Endothelial cell of umbilical vein (primary cell): ENCODE measurements around the gene DIP2C. TPM values are rescaled to one million over a fixed set of nuclear protein-coding genes. Genes with fewer than 3 reads are reported as not detected.

Experiments used
- BruUV-seq: library from RNA; stranded (reverse); fragments of 400-500 nt; replicated peaks from 2 replicates; lab custom pipeline; 2021; lab: Mats Ljungman, UMichigan
- CTCF ChIA-PET: fragments of 300-600, 350-600 bp; sonication (Branson Sonifier 250); formaldehyde crosslinking; loops from one replicate; lab custom pipeline; 2021; ENCODE audit warnings: antibody characterized with exemption, inconsistent platforms; lab: Charles Lee
- POLR2A ChIA-PET: fragments of 300-600, 350-600 bp; sonication (Branson Sonifier 250); formaldehyde crosslinking; loops from one replicate; lab custom pipeline; 2021; ENCODE audit warnings: antibody characterized with exemption, inconsistent platforms; lab: Charles Lee
- DNase-seq: peaks from one replicate; pipeline ENCODE4 v3.0.0-alpha.2; 2011; ENCODE audit warnings: low read depth, low spot score
- FAIRE-seq: peaks from 2 replicates; lab custom pipeline; 2011; peaks lifted over from hg19 to GRCh38; lab: Jason Lieb, UNC
- H2AFZ ChIP-seq: 2 replicates; pipeline ENCODE4 v1.6.0; 2012; ENCODE audit warnings: low read depth, low read length, control low read depth, inconsistent platforms
- H3K27ac ChIP-seq: 2 replicates; pipeline ENCODE4 v1.5.1; 2011; ENCODE audit warnings: low read depth, mild to moderate bottlenecking, control low read depth, low read length, moderate library complexity; ENCODE audit not compliant: insufficient read depth
- H3K27me3 ChIP-seq, 2 experiments: 2 replicates each; pipeline versions ENCODE4 v1.6.0 to v1.6.1; 2011; ENCODE audit warnings: low read length in 2 of 2, mixed read lengths in 1 of 2; ENCODE audit not compliant: control insufficient read depth in 2 of 2, insufficient read depth in 2 of 2
- H3K36me3 ChIP-seq, 2 experiments: 2 replicates in 1 of 2; 3 replicates in 1 of 2; pipeline ENCODE4 v1.5.1; 2011; ENCODE audit warnings: low read length in 2 of 2, mild to moderate bottlenecking in 1 of 2, moderate library complexity in 1 of 2; ENCODE audit not compliant: control insufficient read depth in 2 of 2, insufficient read depth in 2 of 2; ENCODE audit errors: extremely low read depth in 1 of 2
- H3K4me1 ChIP-seq: 3 replicates; pipeline ENCODE4 v1.5.1; 2011; ENCODE audit warnings: mild to moderate bottlenecking, low read length; ENCODE audit not compliant: control insufficient read depth, insufficient read depth; ENCODE audit errors: extremely low read depth
- H3K4me2 ChIP-seq: 2 replicates; pipeline ENCODE4 v1.6.1; 2011; ENCODE audit warnings: low read length, control low read depth, mixed read lengths; ENCODE audit not compliant: insufficient read depth
- H3K4me3 ChIP-seq, 3 experiments: fragments of 200-600 bp in 1 of 3; sonication (generic), shearing (Covaris generic) in 1 of 3; replicated peaks in 1 of 3; 2 replicates each; pipeline ENCODE4 v1.5.1; 2011 to 2016; ENCODE audit warnings: control low read depth in 3 of 3, low read length in 3 of 3, mild to moderate bottlenecking in 2 of 3, inconsistent platforms in 1 of 3, low read depth in 1 of 3, moderate library complexity in 1 of 3; ENCODE audit not compliant: insufficient read depth in 1 of 3
- H3K79me2 ChIP-seq: 2 replicates; pipeline ENCODE4 v1.6.0; 2012; ENCODE audit warnings: low read length, inconsistent platforms; ENCODE audit not compliant: control insufficient read depth, insufficient read depth
- H3K9ac ChIP-seq: replicated peaks from 2 replicates; pipeline ENCODE3; 2011; ENCODE audit warnings: low read length, control low read depth; ENCODE audit not compliant: insufficient read depth; ENCODE audit errors: extremely low read depth
- H3K9me1 ChIP-seq: replicated peaks from 3 replicates; pipeline ENCODE4 v1.6.0; 2011; ENCODE audit warnings: mild to moderate bottlenecking, low read length; ENCODE audit not compliant: control insufficient read depth, insufficient read depth; ENCODE audit errors: extremely low read depth
- H3K9me3 ChIP-seq: replicated peaks from 2 replicates; pipeline ENCODE4 v1.5.1; 2012; ENCODE audit warnings: low read length, inconsistent platforms; ENCODE audit not compliant: control insufficient read depth, insufficient read depth
- H4K20me1 ChIP-seq: replicated peaks from 2 replicates; pipeline ENCODE3; 2011; ENCODE audit warnings: mild to moderate bottlenecking, low read length; ENCODE audit not compliant: control insufficient read depth, insufficient read depth; ENCODE audit errors: extremely low read depth
- CTCF ChIP-seq, 2 donors: IDR thresholded peaks; 1 replicate in 1 of 2; 2 replicates in 1 of 2; pipeline ENCODE4 v1.5.1; 2011; ENCODE audit warnings: low read length in 2 of 2, mild to moderate bottlenecking in 2 of 2, moderate library complexity in 2 of 2, control low read depth in 1 of 2, inconsistent platforms in 1 of 2, low read depth in 1 of 2; ENCODE audit not compliant: insufficient read depth in 1 of 2; ENCODE audit errors: extremely low read depth in 1 of 2
- EZH2 ChIP-seq: IDR thresholded peaks from 2 replicates; pipeline ENCODE4 v1.6.1; 2012; ENCODE audit warnings: borderline replicate concordance, low read depth, mild to moderate bottlenecking, moderate library complexity, low read length, inconsistent platforms; ENCODE audit not compliant: severe bottlenecking
- FOS ChIP-seq: IDR thresholded peaks from 2 replicates; pipeline ENCODE4 v1.6.1; 2011; ENCODE audit warnings: mild to moderate bottlenecking, low read length, moderate library complexity, borderline replicate concordance; ENCODE audit not compliant: insufficient read depth
- GATA2 ChIP-seq: IDR thresholded peaks from 2 replicates; pipeline ENCODE4 v1.7.0; 2011; ENCODE audit warnings: low read depth, mild to moderate bottlenecking, moderate library complexity, mixed read lengths, low read length; ENCODE audit not compliant: insufficient read length, insufficient read depth
- JUN ChIP-seq: IDR thresholded peaks from 2 replicates; pipeline ENCODE4 v1.6.1; 2011; ENCODE audit warnings: borderline replicate concordance, low read depth; ENCODE audit not compliant: insufficient read length, insufficient read depth
- MAX ChIP-seq: IDR thresholded peaks from 2 replicates; pipeline ENCODE4 v1.6.1; 2011; ENCODE audit not compliant: insufficient read depth, insufficient read length
- MYC ChIP-seq: IDR thresholded peaks from one replicate; pipeline ENCODE4 v1.6.1; 2011; ENCODE audit warnings: mild to moderate bottlenecking, low read depth, low read length
- POLR2A ChIP-seq: IDR thresholded peaks from 2 replicates; pipeline ENCODE4 v1.6.1; 2012; ENCODE audit warnings: low read depth, mild to moderate bottlenecking, control low read depth, low read length
- POLR2AphosphoS5 ChIP-seq: IDR thresholded peaks from 2 replicates; pipeline ENCODE4 v1.6.1; 2012; ENCODE audit warnings: low read depth, mild to moderate bottlenecking, control low read depth, low read length, moderate library complexity; ENCODE audit not compliant: insufficient read depth
- dilution Hi-C: fragments of 300-500 bp; cut with MboI; formaldehyde crosslinking; loops from one replicate; pipeline ENCODE4 v1.15.0; 2019; ENCODE audit warnings: low sequenced_read_pairs; ENCODE audit not compliant: extremely low pct_ligation_motif_present
- intact Hi-C: fragments of 100-400 bp; cut with micrococcal nuclease; formaldehyde crosslinking; loops from one replicate; pipeline ENCODE4 v1.10.0; 2022
- polyA plus RNA-seq, 4 experiments: library from polyadenylated mRNA; depleted of rRNA in 3 of 4; stranded (reverse) in 3 of 4; unstranded in 1 of 4; fragments of >200 nt; gene quantifications; 2 replicates each; pipeline versions ENCODE4 v1.2.1 to v1.2.3, GENCODE V29; 2011 to 2012; ENCODE audit warnings: missing spikeins in 1 of 4
- total RNA-seq: library from RNA; stranded (reverse); gene quantifications from 2 replicates; pipeline ENCODE4 v1.2.3, GENCODE V29; 2021

DIP2C gene
- total and polyA plus RNA-seq, 2 donors (not counting 3 experiments of a cell fraction or from before 2014, with no cell fraction given), result 3.6 to 10.7 TPM

- TF ChIP-seq POLR2A, result no peak
- TF ChIP-seq GATA2, result no peak
- no peak for TF ChIP-seq MAX
- TF ChIP-seq EZH2, result no peak
- no peak for TF ChIP-seq CTCF (IDR thresholded peaks at IDR 0.05; ENCODE audit: extremely low read depth in 1 of 2, insufficient read depth in 1 of 2, low read depth in 1 of 2, low read length in 2 of 2)
- no peak for TF ChIP-seq JUN
- no peak for TF ChIP-seq MYC
- no peak for TF ChIP-seq FOS
- no peak for TF ChIP-seq POLR2AphosphoS5
- H3K9me3 ChIP-seq, result no peaks in the 10 kb centered on the region
- FAIRE-seq, result no peak
- no peaks in the 10 kb centered on the region for H3K4me1 ChIP-seq
- no peaks in the 10 kb centered on the region for H3K79me2 ChIP-seq
- H2AFZ ChIP-seq, result no peak overlapping the region
- H3K27ac ChIP-seq, result no peak overlapping the region
- dilution Hi-C loops (no loop called here), intact Hi-C loops (no loop called here)
- CTCF ChIA-PET, result no interaction called here
- H3K36me3 ChIP-seq, result no peaks in the 10 kb centered on the region
- no peak overlapping the region for H3K9ac ChIP-seq
- H3K4me3 ChIP-seq, result no peak overlapping the region
- no peak overlapping the region for H3K4me2 ChIP-seq
- POLR2A ChIA-PET, result no interaction called here
- no peaks in the 10 kb centered on the region for H3K27me3 ChIP-seq
- no TSS peak for BruUV-seq
- no peak for DNase-seq
- H4K20me1 ChIP-seq, result peaks cover 2% of the 10 kb centered on the region
- no peaks in the 10 kb centered on the region for H3K9me1 ChIP-seq
Observed at GRCh38 chr10:608331-609261, 80.9 kb downstream of the DIP2C start.
